Fibroblast of peridontal ligament (primary cell): Measurements from ENCODE around the gene MUL1.
"Not testable (repeated sequence)": the region's sequence is repeated elsewhere in the genome, so short reads cannot be mapped to it uniquely, and the experiment has no call there.

Experiments used
- DNase-seq: peaks from one replicate; pipeline ENCODE4 v3.0.0-alpha.2; 2010; ENCODE audit errors: extremely low read depth

MUL1 gene

GRCh38 chr1:20511518-20512428 lies 3.8 kb upstream of the MUL1 start:
- peak; percentile 29 for DNase-seq

GRCh38 chr1:20508411-20508771 lies 440 bp upstream of the MUL1 start:
- no peak for DNase-seq

- no peak for DNase-seq
Observed at GRCh38 chr1:20507248-20507563, 745 bp downstream of the MUL1 start.

- no peak for DNase-seq
Observed at GRCh38 chr1:20505488-20505887, 2.5 kb downstream of the MUL1 start.

- no peak for DNase-seq
Observed at GRCh38 chr1:20500716-20501115, 7.2 kb downstream of the MUL1 start.

- DNase-seq: no peak
Observed at GRCh38 chr1:20499718-20500117, 8.2 kb downstream of the MUL1 start.

GRCh38 chr1:20499105-20499504 lies 8.8 kb downstream of the MUL1 start:
- no peak for DNase-seq

- no peak for DNase-seq
Observed at GRCh38 chr1:20498116-20498515, 9.8 kb downstream of the MUL1 start.

- no peak for DNase-seq
Observed at GRCh38 chr1:20497506-20497905, 10.4 kb downstream of the MUL1 start.

GRCh38 chr1:20496725-20497383 lies 11.1 kb downstream of the MUL1 start:
- not testable (repeated sequence) for DNase-seq

- DNase-seq: no peak
Observed at GRCh38 chr1:20496241-20496661, 11.7 kb downstream of the MUL1 start.

GRCh38 chr1:20495661-20496060 lies 12.3 kb downstream of the MUL1 start:
- no peak for DNase-seq

GRCh38 chr1:20494609-20495311 lies 13.2 kb downstream of the MUL1 start:
- DNase-seq: peak; percentile 88

- DNase-seq: peak; percentile 88
Observed at GRCh38 chr1:20493839-20494608, 13.9 kb downstream of the MUL1 start.

- DNase-seq: no peak
Observed at GRCh38 chr1:20493309-20493708, 14.6 kb downstream of the MUL1 start.

- DNase-seq: no peak
Observed at GRCh38 chr1:20492751-20493150, 15.2 kb downstream of the MUL1 start.

GRCh38 chr1:20491866-20492265 lies 16.1 kb downstream of the MUL1 start:
- DNase-seq: no peak

GRCh38 chr1:20491178-20491577 lies 16.8 kb downstream of the MUL1 start:
- DNase-seq: no peak

GRCh38 chr1:20487236-20487590 lies 20.7 kb downstream of the MUL1 start:
- DNase-seq: no peak

- peak; percentile 48 for DNase-seq
Observed at GRCh38 chr1:20486457-20487235, 21.3 kb downstream of the MUL1 start.
